GM10248 (cell line): ENCODE data around the gene SV2B.

Experiments
- CTCF ChIA-PET: fragments of 300-600 bp; sonication (Branson Sonifier 250); formaldehyde crosslinking; extraction: SDS; loops from one replicate; lab custom pipeline; 2021; ENCODE audit warnings: antibody characterized with exemption; lab: Yijun Ruan, JAX
- POLR2A ChIA-PET: fragments of 350-650 bp; sonication (Branson Sonifier 250); formaldehyde crosslinking; extraction: SDS; loops from one replicate; lab custom pipeline; 2020; ENCODE audit warnings: antibody characterized with exemption; lab: Yijun Ruan, JAX
- DNase-seq: peaks from one replicate; pipeline ENCODE4 v3.0.0; 2012; ENCODE audit errors: extremely low spot score
- TF ChIP-seq, protein P1 (sequence below): IDR thresholded peaks from 2 replicates; pipeline ENCODE4 v1.5.1; 2012; ENCODE audit warnings: mild to moderate bottlenecking, low read depth; ENCODE audit errors: extremely low read depth, missing control alignments, control extremely low read depth

Gene SV2B, protein sequence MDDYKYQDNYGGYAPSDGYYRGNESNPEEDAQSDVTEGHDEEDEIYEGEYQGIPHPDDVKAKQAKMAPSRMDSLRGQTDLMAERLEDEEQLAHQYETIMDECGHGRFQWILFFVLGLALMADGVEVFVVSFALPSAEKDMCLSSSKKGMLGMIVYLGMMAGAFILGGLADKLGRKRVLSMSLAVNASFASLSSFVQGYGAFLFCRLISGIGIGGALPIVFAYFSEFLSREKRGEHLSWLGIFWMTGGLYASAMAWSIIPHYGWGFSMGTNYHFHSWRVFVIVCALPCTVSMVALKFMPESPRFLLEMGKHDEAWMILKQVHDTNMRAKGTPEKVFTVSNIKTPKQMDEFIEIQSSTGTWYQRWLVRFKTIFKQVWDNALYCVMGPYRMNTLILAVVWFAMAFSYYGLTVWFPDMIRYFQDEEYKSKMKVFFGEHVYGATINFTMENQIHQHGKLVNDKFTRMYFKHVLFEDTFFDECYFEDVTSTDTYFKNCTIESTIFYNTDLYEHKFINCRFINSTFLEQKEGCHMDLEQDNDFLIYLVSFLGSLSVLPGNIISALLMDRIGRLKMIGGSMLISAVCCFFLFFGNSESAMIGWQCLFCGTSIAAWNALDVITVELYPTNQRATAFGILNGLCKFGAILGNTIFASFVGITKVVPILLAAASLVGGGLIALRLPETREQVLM

DNA sequence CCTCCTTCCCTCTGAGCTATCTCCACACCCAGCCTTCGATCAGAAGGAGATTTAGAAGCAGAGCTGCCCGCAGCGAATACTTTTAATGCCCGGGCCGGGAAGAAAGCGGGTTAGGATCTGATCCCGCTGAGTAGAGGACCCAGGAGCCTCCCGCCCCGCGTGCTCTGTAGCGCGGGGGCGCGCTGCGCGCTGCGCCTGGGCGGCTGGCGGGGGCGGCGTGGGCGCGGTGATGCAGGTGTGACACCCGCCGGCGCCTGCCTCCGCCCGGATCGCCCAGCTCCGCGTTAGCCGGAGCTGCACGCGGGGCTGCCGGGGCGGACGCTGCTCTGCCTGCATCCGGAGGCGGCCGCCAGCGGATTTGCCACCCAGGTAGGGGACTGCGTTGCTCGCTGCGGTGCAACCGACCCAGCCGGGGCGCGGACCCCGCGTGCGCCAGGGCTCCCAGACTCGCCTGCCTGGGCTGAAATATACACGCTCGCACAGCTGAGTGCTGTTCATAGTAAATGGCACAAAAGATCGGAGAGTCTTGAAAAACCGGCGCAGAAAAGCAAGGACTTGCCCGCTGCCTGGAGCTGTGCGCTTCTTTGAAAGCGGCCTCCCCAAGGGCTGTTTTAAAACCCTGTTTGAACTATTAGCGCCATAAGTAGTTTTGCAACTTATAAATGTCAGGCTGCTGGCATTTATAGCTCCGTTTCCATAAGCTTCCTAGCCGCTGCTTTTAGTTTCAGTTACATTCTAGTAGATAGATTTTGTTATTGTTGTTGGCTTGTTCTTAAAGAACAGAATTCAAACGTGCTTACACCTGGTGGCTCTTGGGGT is at the start of gene SV2B:
Gene SV2B, plus strand, starts transcription at position 263 of the 819 bp plus-strand sequence. CDS start 126,007 bp downstream, outside the sequence.
- ChIA-PET POLR2A (interaction anchor here (0.6 to 0.9 kb wide), 2 partner anchors 9 to 12 kb away, joined by 3 read pairs; no protein-coding TSS in a partner anchor), CTCF (interaction anchor here (1.0 to 3.8 kb wide), 13 partner anchors 11 to 172 kb away, joined by 3 to 27 read pairs (median 5); no protein-coding TSS in a partner anchor)
- TF ChIP-seq, protein P1, sequence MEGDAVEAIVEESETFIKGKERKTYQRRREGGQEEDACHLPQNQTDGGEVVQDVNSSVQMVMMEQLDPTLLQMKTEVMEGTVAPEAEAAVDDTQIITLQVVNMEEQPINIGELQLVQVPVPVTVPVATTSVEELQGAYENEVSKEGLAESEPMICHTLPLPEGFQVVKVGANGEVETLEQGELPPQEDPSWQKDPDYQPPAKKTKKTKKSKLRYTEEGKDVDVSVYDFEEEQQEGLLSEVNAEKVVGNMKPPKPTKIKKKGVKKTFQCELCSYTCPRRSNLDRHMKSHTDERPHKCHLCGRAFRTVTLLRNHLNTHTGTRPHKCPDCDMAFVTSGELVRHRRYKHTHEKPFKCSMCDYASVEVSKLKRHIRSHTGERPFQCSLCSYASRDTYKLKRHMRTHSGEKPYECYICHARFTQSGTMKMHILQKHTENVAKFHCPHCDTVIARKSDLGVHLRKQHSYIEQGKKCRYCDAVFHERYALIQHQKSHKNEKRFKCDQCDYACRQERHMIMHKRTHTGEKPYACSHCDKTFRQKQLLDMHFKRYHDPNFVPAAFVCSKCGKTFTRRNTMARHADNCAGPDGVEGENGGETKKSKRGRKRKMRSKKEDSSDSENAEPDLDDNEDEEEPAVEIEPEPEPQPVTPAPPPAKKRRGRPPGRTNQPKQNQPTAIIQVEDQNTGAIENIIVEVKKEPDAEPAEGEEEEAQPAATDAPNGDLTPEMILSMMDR, result no peak
- DNase-seq, result peak; percentile 53

DNA sequence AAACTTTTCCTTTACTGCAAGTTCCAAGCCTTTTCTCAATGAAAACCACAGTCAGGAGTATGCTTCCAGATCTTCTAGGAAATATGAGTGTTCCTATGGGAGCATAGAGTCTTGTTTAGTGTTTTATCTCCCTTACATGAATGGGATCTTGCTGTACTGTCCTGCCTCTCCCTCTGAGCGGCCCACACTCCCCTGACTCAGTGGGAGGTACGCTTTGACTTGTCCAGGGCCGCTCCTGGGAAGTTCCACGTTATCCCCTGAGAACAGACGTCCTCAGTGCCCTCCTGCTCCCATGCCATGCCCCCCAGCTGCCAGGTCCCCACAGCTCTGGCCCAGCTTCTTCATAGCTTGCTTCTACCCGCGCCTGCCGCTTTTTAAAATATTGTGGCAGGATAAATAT is 48.8 kb upstream of the SV2B start:
- ChIA-PET POLR2A (no interaction called here), CTCF (interaction anchor here (1.1 to 3.9 kb wide), 5 partner anchors 8 to 208 kb away, joined by 3 to 20 read pairs (median 5); partner anchors contain the start of genes HDDC3 and RCCD1)
- no peak for DNase-seq
- TF ChIP-seq, protein P1, result no peak

DNA sequence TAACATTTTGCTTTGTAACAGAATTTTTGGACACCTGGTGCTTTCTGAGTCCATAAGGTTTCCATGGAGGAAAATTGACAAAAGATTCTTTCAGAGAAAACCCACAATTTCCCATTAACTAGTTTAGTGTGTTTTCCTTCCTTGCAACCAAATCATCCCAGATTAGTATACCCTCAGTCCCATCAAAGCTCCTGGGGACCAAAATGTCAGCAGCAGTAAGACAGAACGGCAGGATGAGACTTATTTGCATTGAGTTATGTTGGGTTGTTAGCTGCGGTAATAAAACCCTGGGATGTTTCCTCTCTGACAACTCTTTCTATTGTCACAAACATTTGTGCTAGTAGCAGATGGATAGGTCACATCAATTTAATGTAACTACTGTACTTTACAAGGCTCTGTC is 45.2 kb upstream of the SV2B start:
- TF ChIP-seq, protein P1, result no peak
- no peak for DNase-seq
- ChIA-PET CTCF (interaction anchor here (0.9 to 5.1 kb wide), 15 partner anchors 15 to 218 kb away, joined by 3 to 93 read pairs (median 6); partner anchors contain the start of gene VPS33B), POLR2A (no interaction called here)

DNA sequence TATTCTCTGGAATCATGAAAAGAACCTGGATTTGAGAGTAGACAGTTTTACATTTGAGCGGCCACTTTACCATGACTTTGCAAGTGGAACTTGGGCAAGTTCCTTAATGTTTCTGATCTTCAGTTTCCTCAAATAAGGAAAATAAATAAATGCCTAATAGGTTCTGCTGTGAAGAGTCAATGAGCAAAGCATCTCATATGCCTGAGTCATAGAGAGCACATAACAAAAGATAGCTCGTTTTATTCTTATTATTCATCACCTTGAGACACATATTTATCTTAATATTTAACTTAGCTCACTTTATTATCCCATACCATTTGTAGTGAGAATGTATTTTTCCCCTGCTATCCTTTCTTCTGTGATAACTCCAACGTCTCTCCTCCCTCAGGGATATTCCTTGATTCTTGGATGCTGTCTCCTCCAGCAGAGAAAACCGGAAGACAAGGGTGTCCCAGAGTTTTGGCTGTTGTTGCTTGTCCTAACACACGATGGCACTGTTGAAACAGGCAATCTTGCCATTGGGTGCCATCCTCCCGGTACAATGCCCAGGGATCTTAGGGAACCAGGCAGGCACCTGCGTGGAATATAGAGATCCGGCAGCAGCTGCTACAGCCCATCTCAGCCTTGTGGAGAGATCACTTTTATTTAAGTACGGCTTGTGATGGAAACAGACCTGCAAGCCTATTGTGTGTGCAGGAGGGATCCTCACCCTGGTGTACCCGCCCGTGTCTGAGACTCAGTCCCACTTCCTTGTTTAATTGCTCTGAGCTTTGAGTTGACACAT is 44.3 kb upstream of the SV2B start:
- TF ChIP-seq, protein P1, result peak; percentile 77
- peak; percentile 64 for DNase-seq
- ChIA-PET CTCF (interaction anchor here (0.6 to 5.2 kb wide), 63 partner anchors 9 to 223 kb away, joined by 3 to 102 read pairs (median 5); partner anchors contain the start of genes SV2B, UNC45A and VPS33B), POLR2A (no interaction called here)

DNA sequence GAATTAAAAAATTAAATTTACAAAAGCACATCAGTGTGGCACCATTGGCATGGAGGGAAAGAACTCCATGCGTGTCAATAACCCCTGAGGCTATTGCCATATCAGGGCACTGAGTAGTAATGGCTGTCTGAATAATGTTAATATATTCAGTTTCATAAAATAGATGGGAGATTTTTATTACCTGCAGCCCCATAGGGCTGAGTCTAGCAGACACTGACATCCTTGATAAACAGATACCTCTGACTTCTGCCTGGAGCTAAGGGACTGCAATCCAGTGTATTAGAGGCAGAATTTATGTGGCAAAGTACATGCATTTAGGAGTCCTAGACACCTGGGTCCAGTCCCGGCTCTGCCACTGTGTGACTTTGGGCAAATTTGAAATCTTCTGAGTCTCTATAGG is 38.8 kb upstream of the SV2B start:
- ChIA-PET CTCF (no interaction called here), POLR2A (no interaction called here)
- TF ChIP-seq, protein P1, result no peak
- DNase-seq, result no peak
